NCI-H2196 (cell line): ENCODE data around the gene PARS2.
"Not testable (repeated sequence)": the region's sequence is repeated elsewhere in the genome, so short reads cannot be mapped to it uniquely, and the experiment has no call there.

Experiments
- DNase-seq: peaks from one replicate; lab custom pipeline; 2025; ENCODE audit not compliant: unreplicated experiment; lab: John Stamatoyannopoulos, UW

PARS2 gene

DNA sequence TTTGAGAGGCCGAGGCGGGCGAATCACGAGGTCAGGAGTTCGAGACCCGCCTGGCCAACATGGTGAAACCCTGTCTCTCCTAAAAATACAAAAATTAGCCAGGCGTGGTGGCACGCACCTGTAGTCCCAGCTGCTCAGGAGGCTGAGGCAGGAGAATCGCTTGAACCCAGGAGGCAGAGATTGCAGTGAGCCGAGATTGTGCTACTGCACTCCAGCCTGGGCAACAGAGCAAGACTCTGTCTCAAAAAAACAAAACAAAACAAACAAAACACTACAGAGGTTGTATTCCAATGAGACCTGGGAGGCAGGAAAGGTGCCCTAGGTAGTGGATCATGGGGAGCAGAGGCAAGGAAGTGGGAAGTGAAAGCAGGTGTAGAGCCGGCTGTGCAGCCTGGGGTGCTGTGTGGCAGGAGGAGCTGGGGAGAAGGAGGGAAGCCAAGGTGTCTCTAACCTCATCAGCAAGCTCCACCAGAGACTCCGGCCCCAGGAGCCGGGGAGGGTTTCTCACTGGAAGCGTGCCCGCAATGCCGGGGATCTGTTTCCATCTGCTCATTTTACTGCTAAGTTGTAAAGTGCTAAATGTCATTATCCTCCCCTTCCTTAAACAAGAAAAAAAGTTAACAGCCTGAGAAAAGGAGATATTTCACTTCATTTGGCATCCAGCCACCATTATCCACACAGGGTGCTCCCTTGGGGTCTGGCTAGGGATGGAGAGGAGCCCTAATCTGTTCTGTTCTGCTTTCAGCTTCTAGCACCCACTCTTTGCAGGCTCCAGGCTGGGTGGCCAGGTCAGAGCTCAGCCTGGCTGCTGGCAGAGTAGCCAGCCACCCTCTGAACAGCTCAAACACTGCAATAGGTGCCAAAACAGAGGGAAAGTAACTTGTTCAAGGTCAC lies 11.8 kb upstream of the PARS2 start:
- DNase-seq = not testable (repeated sequence)

- no peak for DNase-seq
These were observed 10.6 kb upstream of the PARS2 start for GRCh38 chr1:54774820-54775498.

DNA sequence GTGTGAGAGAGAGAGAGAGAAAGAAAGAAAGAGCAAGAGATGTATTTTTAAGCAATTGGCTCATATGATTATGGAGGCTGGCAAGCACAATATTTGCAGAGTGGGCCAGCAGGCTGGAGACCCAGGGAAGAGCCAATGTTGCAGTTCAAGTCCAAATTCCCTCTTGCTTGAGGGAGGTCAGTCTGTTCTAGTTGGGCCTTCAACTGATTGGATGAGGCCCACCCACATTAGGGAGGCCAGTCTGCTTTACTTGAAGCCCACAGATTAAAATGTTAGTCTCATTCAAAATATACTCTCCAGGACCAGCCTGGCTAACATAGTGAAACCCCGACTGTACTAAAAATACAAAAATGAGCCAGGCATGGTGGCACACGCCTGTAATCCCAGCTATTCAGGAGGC lies 8.6 kb upstream of the PARS2 start:
- DNase-seq = no peak

DNA sequence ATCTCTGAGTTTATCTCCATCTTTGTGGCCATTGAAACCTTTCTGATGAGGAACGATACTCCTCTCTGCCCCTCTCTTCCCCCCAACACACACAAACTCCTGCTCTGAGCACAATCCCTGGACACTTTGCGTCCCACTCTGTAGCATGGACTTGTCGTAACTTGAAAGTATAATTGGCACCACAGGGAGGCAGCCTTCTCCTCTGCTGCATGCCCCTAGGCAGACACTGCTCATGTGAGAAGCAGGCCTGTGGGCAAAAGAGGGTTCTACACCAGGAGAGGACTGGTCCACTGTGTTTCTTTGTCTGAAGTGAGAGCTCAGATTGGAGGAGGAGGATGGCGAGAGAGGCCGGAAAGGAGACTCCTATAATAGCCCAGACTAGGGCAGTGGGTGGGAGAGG lies 3.8 kb upstream of the PARS2 start:
- DNase-seq = no peak

DNA sequence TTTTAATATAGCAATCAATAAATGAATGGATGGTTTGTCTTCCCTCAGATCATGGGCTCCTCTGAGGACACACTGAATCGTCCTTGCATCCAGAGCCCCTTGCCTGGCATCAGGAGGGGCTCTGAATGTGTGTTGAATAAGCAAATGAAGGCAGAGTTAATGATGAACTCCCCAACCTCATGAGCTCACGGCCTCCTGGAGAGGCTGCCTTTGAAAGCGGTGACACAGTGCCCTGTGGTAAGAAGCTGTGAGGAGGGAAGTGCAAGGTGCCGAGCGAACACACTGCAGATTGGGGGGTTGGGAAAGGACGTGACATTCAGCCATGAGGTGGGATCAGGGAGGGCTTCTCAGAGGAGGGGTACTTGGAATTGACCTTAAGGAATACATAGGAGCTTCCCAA lies 3.2 kb upstream of the PARS2 start:
- DNase-seq = no peak

GRCh38 chr1:54766726-54767125 lies 2.4 kb upstream of the PARS2 start:
- no peak for DNase-seq

DNA sequence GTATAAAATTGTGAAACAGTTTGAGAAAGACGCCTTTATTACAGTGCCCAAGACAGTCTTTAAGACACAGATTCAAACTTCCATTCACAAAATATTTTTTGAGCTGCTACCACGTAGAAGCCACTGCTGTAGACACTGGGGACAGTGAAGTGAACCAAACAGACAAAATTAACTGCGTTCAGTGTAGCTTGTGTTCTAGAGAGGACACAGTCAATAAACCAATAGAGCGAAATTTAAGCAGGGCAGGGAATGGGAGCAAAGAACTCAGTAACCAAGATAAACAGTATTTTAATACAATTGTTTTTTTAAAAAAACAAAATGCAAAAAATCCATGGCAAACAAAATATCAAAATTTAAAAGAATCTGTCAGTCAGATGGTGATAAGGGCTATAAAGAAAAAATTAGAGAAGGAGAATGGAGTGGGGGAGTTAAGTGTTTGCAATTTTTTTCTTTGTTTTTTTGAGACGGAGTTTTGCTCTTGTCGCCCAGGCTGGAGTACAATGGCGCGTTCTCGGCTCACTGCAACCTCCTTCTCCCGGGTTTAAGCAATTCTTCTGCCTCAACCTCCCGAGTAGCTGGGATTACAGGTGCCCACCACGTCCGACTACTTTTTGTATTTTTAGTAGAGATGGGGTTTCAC lies 719 bp upstream of the PARS2 start:
- no peak for DNase-seq

DNA sequence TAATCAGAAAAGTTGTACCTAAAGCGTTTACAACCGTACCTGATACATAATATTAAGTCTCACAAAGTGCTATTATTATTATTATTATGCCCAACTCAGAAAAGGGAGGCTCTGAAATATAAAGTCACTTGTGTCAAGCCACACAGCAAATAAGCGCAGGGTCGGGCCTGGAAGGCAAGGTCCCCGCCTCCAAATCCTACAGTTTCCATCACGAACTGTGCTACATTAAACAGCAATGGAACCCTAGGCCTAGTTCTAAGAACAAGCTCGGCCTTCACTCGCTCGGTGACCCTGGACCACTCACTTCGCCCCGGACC lies 549 bp downstream of the PARS2 start:
- no peak for DNase-seq

DNA sequence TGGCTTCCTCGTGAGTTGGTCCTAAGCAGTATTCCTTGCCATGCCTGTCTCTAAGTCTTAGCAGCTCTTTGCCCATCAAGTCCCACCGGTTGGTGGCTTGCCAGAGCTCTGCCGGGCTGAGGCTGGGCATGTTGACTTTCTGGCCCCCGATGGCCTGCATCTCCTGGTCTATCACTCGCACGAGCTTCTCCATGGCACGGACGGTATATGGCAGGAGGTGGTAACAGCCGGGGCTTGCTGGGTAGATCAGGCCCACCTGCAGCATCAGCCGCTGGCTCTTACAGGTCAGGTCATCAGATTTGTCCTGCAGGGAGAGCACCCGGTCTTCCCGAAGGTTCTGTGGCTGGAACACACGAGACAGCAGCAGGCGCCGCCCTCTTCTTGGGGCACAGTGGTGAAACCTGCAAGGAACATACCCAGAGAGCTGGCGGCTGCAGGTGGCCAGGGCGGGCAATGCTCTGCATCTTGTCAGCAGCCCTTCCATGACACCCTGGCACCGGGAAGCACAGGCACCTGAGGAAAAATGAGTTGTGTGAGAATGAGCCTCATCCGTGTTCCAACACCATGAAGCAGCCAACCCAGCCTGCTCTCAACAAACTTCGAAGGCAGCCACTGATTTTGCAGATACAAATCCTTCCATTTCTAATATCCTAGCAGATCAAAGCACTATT lies 5.5 kb downstream of the PARS2 start:
- DNase-seq = no peak

- DNase-seq = no peak
These were observed 6.5 kb downstream of the PARS2 start for GRCh38 chr1:54757833-54758232.

- DNase-seq = no peak
These were observed 9.6 kb downstream of the PARS2 start for GRCh38 chr1:54754486-54755285.

- DNase-seq = no peak
These were observed 10.3 kb downstream of the PARS2 start for GRCh38 chr1:54754045-54754444.

DNA sequence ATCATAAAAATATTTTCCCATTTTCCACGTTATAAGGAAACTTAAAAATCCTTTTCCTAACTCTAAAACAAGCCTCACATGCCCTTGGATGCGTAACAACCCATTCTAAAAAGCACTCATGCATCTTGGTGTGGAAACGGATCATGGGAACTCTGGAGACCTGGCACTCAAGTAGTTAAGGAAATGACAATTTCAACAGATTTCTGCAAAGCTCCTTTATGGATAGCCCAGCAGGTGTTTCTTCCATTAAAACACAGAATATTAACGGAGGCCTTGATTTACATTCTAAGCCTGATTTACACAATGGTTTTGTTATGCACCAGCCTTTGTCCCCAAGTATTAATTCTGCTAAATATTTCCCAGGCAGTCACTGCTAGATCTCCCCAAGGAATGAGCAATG lies 12.9 kb downstream of the PARS2 start:
- DNase-seq = no peak

DNA sequence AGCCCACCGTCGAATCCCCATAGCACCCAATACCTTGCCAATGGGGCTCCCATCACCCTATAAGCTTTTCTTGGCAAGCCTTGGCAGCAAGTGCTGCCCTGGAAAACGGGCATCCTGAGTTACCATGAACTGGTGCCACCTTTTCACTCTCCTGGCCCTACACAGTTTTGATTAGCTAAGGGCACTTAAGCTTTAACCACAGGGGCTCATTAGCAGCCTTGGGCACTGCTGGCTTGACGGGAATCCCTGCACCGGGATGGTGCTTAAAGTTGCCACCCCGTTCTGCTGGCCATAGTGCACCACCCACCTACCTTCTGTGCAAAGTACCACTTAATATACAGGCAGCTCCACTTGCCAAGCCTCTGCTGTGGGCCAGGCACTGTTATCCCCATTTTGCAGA lies 13.7 kb downstream of the PARS2 start:
- DNase-seq = no peak

GRCh38 chr1:54748094-54748835 lies 16.1 kb downstream of the PARS2 start:
- DNase-seq = no peak

DNA sequence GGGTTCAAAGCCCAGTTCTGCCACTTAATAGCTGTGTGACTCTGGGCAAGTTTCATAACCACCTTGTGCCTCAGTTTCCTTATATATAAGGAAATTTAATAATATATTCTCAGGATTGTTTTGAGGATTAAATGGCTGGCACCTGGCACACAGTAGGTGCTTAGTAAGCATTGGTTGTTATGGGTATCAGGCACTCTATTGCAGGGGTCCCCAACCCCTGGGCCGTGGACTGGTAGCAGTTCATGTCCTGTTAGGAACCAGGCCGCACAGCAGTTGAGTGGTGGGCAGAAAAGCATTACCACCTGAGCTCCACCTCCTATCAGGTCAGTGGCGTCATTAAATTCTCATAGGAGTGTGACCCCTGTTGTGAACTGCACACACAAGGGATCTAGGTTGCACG lies 18.5 kb downstream of the PARS2 start:
- DNase-seq = no peak

DNA sequence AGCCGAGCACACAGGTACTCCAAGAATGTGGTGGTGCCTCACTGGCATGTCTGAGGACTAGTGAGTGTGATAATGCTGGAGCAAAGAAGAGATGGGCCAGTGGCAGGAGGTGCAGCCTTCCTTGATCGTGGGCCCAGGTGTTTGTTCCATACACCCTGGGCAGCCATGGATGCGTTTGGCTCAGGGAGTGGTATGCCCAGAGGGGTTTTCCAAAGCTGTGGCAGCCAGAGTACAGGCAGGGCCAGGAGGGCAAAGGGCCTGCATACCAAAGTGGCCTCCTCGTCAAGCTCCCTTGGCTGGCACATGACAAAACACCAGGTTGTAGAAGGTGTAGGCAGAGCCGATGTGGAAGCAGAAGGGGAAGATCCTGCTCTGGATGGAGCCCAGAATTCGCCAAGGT lies 19.0 kb downstream of the PARS2 start:
- no peak for DNase-seq

DNA sequence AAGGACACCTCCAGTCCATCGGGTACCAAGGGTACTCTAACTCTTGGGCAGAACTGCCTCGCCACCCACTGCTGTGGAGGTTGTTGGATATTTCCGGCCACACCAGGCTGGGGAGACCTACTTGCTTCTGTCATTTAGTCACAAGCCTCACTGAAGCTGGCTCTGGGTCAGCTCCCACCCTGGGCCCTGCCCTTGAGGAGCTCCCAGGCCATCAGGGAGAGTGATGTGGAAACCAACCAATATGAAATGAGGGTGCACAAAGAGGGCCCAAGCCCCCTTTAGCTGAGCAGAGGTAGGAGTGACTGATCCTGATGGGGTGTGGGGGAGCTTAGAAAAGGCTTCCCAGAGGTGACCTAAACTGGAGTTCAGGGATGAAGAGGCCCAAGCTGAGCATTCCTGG lies 19.6 kb downstream of the PARS2 start:
- no peak for DNase-seq

GRCh38 chr1:54743416-54744226 lies 20.7 kb downstream of the PARS2 start:
- no peak for DNase-seq
